Glutamatergic neuron (in vitro differentiated cells): Measurements from ENCODE around the gene DACH2. TPM values are rescaled to one million over a fixed set of nuclear protein-coding genes. Genes with fewer than 3 reads are reported as not detected.

Experiments
- DNase-seq: peaks from one replicate; pipeline ENCODE4 v3.0.0; 2022
- H3K27ac Mint-ChIP-seq: one replicate; pipeline ENCODE4 v1.8.0; 2020; ENCODE audit warnings: mild to moderate bottlenecking, mixed read lengths, inconsistent platforms; ENCODE audit not compliant: unreplicated experiment
- H3K27me3 Mint-ChIP-seq: one replicate; pipeline ENCODE4 v1.8.0; 2020; ENCODE audit warnings: mild to moderate bottlenecking, moderate library complexity, mixed read lengths, inconsistent platforms; ENCODE audit not compliant: unreplicated experiment
- H3K36me3 Mint-ChIP-seq: one replicate; pipeline ENCODE4 v1.8.0; 2020; ENCODE audit warnings: mild to moderate bottlenecking, mixed read lengths, inconsistent platforms; ENCODE audit not compliant: unreplicated experiment
- H3K4me1 Mint-ChIP-seq: one replicate; pipeline ENCODE4 v1.8.0; 2020; ENCODE audit warnings: mild to moderate bottlenecking, low read depth, mixed read lengths, inconsistent platforms; ENCODE audit not compliant: unreplicated experiment
- H3K4me3 Mint-ChIP-seq: one replicate; pipeline ENCODE4 v1.8.0; 2020; ENCODE audit warnings: mild to moderate bottlenecking, mixed read lengths, inconsistent platforms; ENCODE audit not compliant: unreplicated experiment
- H3K9me3 Mint-ChIP-seq: one replicate; pipeline ENCODE4 v1.8.0; 2020; ENCODE audit warnings: mild to moderate bottlenecking, moderate library complexity, mixed read lengths, inconsistent platforms; ENCODE audit not compliant: unreplicated experiment
- total RNA-seq: library from RNA; stranded (reverse); fragmentation: NEBNext Ultra II Directional; extraction: Animal tissue kit (Norgen Biotek cat#: 25700); gene quantifications from one replicate; pipeline ENCODE4 v1.2.1, GENCODE V29; 2021; ENCODE audit not compliant: unreplicated experiment
- TF ChIP-seq, protein P1 (sequence below): fragments of 200-600 bp; sonication (generic); IDR thresholded peaks from one replicate; pipeline ENCODE4 v1.5.0; 2021; ENCODE audit not compliant: partially characterized antibody, unreplicated experiment

DACH2 gene
- total RNA-seq, 1 donor from 2014 or later, result 1.3 TPM

DNA sequence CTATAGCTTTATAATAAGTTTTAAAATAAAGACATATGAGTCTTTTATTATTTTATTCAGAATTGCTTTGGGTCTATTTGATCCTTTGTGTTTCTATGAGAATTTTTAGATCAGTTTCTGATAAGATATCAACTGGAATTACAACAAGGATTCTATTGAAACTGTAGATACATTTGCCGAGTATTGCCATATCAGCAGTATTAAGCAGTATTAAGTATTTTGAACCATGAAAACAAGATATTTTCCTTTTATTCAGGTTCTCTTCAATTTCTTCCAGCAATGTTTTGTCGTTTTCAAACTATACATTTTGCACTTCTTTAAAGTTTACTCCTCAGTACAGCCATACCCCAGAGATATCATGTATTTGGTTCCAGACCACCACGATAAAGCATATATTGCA, 598.8 kb downstream of the DACH2 start:
- no peaks in the 10 kb centered on the region for H3K27me3 Mint-ChIP-seq
- no peaks in the 10 kb centered on the region for H3K36me3 Mint-ChIP-seq

DNA sequence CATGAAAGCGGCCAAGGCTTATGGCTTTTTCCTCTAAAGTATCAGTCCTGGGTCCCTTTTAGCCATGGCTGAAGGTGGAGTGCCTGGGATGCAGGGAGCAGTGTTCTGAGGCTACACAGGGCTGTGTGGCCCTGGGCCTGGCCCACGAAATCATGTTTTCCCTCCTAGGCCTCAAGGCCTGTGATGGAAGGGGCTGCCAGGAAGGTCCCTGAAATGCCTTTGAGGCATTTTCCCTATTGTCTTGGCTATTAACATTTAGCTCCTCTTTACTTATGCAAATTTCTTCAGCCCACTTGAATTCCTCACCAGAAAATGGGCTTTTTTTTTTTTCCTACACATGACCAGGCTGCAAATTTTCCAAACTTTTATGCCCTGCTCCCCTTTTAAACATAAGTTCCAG, 657.0 kb downstream of the DACH2 start:
- H3K27ac Mint-ChIP-seq, result no peak overlapping the region
- H3K36me3 Mint-ChIP-seq, result peaks cover 6% of the 10 kb centered on the region
- H3K4me1 Mint-ChIP-seq, result no peaks in the 10 kb centered on the region
- H3K4me3 Mint-ChIP-seq, result no peak overlapping the region
- H3K9me3 Mint-ChIP-seq, result no peaks in the 10 kb centered on the region
- TF ChIP-seq, protein P1, sequence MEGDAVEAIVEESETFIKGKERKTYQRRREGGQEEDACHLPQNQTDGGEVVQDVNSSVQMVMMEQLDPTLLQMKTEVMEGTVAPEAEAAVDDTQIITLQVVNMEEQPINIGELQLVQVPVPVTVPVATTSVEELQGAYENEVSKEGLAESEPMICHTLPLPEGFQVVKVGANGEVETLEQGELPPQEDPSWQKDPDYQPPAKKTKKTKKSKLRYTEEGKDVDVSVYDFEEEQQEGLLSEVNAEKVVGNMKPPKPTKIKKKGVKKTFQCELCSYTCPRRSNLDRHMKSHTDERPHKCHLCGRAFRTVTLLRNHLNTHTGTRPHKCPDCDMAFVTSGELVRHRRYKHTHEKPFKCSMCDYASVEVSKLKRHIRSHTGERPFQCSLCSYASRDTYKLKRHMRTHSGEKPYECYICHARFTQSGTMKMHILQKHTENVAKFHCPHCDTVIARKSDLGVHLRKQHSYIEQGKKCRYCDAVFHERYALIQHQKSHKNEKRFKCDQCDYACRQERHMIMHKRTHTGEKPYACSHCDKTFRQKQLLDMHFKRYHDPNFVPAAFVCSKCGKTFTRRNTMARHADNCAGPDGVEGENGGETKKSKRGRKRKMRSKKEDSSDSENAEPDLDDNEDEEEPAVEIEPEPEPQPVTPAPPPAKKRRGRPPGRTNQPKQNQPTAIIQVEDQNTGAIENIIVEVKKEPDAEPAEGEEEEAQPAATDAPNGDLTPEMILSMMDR, result no peak
- no peak for DNase-seq
- no peaks in the 10 kb centered on the region for H3K27me3 Mint-ChIP-seq

More for the DNA sequence above, 598.8 kb downstream of the DACH2 start:
- H3K4me3 Mint-ChIP-seq, result no peak overlapping the region
- TF ChIP-seq, protein P1, result no peak
- no peak for DNase-seq
- no peak overlapping the region for H3K27ac Mint-ChIP-seq
- no peaks in the 10 kb centered on the region for H3K4me1 Mint-ChIP-seq
- H3K9me3 Mint-ChIP-seq, result no peaks in the 10 kb centered on the region

DNA sequence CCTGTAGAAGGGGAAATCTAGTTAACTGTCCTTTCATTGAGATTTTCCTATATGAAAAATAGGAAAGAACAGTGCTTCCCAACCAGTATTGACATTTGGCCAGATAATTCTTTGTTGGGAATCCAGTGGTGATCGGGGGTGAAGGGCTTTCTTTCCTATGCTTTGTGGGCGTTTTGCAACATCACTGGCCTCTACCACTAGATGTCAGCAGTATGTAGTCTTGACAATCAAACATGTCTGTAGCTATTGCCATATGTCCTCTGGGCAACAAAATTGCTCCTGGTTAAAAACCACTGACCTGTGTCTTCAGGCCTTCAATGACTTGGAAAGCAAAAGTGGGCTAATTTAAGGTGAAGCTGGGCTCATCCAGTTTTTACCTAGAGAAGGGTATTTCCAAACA, 658.5 kb downstream of the DACH2 start:
- H3K27me3 Mint-ChIP-seq, result no peaks in the 10 kb centered on the region
- no peak overlapping the region for H3K4me3 Mint-ChIP-seq
- no peak for DNase-seq
- TF ChIP-seq, protein P1, result peak; percentile 25
- no peaks in the 10 kb centered on the region for H3K9me3 Mint-ChIP-seq
- H3K27ac Mint-ChIP-seq, result no peak overlapping the region
- no peaks in the 10 kb centered on the region for H3K4me1 Mint-ChIP-seq
- H3K36me3 Mint-ChIP-seq, result peaks cover 6% of the 10 kb centered on the region

DNA sequence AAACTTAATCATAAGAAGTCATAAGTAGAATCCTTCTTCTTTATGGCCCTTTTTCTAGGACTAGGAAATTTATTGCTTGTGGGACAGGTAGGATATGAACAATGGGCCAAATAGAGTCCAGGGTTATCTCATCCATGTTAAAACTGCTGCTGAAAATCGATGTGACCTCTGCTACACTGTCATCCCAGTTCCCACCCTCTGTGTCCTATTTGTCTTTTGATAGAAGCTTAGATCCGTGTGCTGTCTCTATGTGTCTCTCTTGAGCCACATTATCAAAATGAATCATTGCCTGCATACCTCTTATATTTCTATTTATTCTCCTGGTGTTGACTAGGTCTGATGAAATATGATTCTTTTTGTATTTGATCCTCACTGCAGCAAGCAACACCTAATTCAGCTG, 661.4 kb downstream of the DACH2 start:
- Mint-ChIP-seq H3K27ac (no peak overlapping the region), H3K4me3 (no peak overlapping the region), H3K4me1 (no peaks in the 10 kb centered on the region), H3K9me3 (no peaks in the 10 kb centered on the region), H3K36me3 (peaks cover 6% of the 10 kb centered on the region), H3K27me3 (no peaks in the 10 kb centered on the region)
- TF ChIP-seq, protein P1, result no peak
- no peak for DNase-seq

DNA sequence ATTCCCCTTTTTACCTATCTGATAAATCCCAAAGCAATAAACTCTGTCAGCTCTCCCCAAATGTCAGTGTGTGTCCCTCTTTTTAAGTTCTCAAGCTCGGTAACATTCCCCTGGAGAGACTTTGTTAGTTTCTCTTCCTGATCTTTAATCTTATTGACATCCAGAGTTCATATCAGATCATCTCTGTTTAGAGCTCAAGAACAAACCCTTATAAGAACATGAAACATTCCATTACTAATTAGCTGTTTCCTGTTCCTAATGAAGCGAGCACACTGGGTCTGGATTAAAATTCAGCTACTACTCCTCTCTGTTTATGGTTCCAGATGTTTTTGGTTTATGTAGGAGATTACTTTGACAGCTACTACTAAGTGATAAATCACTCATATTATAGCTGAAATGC, 681.5 kb downstream of the DACH2 start:
- H3K4me1 Mint-ChIP-seq, result no peaks in the 10 kb centered on the region
- H3K27ac Mint-ChIP-seq, result no peak overlapping the region
- H3K27me3 Mint-ChIP-seq, result no peaks in the 10 kb centered on the region
- H3K4me3 Mint-ChIP-seq, result no peak overlapping the region
- no peaks in the 10 kb centered on the region for H3K36me3 Mint-ChIP-seq
- DNase-seq, result no peak
- H3K9me3 Mint-ChIP-seq, result no peaks in the 10 kb centered on the region
- TF ChIP-seq, protein P1, result no peak
